Measurements from ENCODE around the gene CTDSP1. TPM values are rescaled to one million over a fixed set of nuclear protein-coding genes. Genes with fewer than 3 reads are reported as not detected.

CTDSP1 gene
- total RNA-seq, 6 experiments from 2014 or later, result 55.1 to 95.9 (median 75.6) TPM

- TF ChIP-seq POLR2A (IDR thresholded peaks at IDR 0.05), result no peak
- no peak for TF ChIP-seq CTCF (IDR thresholded peaks at IDR 0.05)
- H3K9me3 ChIP-seq, result no peaks in the 10 kb centered on the region
- no peaks in the 10 kb centered on the region for H3K4me1 ChIP-seq
- ATAC-seq (no peak), DNase-seq (peak in 1 of 3 donors; percentile 41)
- intact Hi-C loops (cut with DNase I), result no loop called here
- WGBS (ENCODE audit: insufficient coverage, low coverage, low lambda C conversion rate, missing lambda C conversion rate), result 34% methylated on average over 2 of the region's 11 CpGs
- no peak overlapping the region for H3K27ac ChIP-seq
- H3K27me3 ChIP-seq, result no peaks in the 10 kb centered on the region
- no peak overlapping the region for H3K4me3 ChIP-seq
- H3K36me3 ChIP-seq, result peaks cover 0 to 15% (median 6%) of the 10 kb centered on the region in 4 donors
Measured at GRCh38 chr2:218427741-218428140, 28.1 kb downstream of the CTDSP1 start.

GRCh38 chr2:218428846-218429558 lies 29.3 kb downstream of the CTDSP1 start:
- H3K27me3 ChIP-seq, result no peaks in the 10 kb centered on the region
- 85% methylated on average over 5 of the region's 24 CpGs for WGBS (ENCODE audit: insufficient coverage, low coverage, low lambda C conversion rate, missing lambda C conversion rate)
- no peak overlapping the region for H3K27ac ChIP-seq
- no peaks in the 10 kb centered on the region for H3K9me3 ChIP-seq
- H3K4me1 ChIP-seq, result no peaks in the 10 kb centered on the region
- H3K4me3 ChIP-seq, result no peak overlapping the region
- peak in 1 of 3 donors; percentile 38 for DNase-seq
- intact Hi-C loops (cut with DNase I), result no loop called here
- ATAC-seq, result no peak
- no peak for TF ChIP-seq CTCF (IDR thresholded peaks at IDR 0.05)
- no peak for TF ChIP-seq POLR2A (IDR thresholded peaks at IDR 0.05)
- H3K36me3 ChIP-seq, result peaks cover 0 to 18% (median 6%) of the 10 kb centered on the region in 4 donors

- Histone ChIP-seq H3K4me3 (no peak overlapping the region), H3K4me1 (peaks cover 0 to 5% (median 0%) of the 10 kb centered on the region in 4 donors), H3K27ac (no peak overlapping the region), H3K36me3 (peaks cover 0 to 18% (median 6%) of the 10 kb centered on the region in 4 donors), H3K27me3 (no peaks in the 10 kb centered on the region), H3K9me3 (no peaks in the 10 kb centered on the region)
- no peak for TF ChIP-seq CTCF (IDR thresholded peaks at IDR 0.05)
- TF ChIP-seq POLR2A (IDR thresholded peaks at IDR 0.05), result no peak
- DNase-seq (peak in 1 of 3 donors; percentile 48), ATAC-seq (peak in 1 of 4 donors; percentile 21)
- WGBS (ENCODE audit: insufficient coverage, low coverage, low lambda C conversion rate, missing lambda C conversion rate), result 67% methylated on average over 5 of the region's 9 CpGs
- intact Hi-C loops (cut with DNase I), result no loop called here
Measured at GRCh38 chr2:218429911-218430692, 30.4 kb downstream of the CTDSP1 start.

GRCh38 chr2:218430721-218431120 lies 31.1 kb downstream of the CTDSP1 start:
- H3K36me3 ChIP-seq, result peaks cover 0 to 11% (median 6%) of the 10 kb centered on the region in 4 donors

More at GRCh38 chr2:218430721-218431120, 31.1 kb downstream of the CTDSP1 start:
- no peaks in the 10 kb centered on the region for H3K9me3 ChIP-seq
- no peak overlapping the region for H3K27ac ChIP-seq
- H3K4me1 ChIP-seq, result peaks cover 0 to 5% (median 0%) of the 10 kb centered on the region in 4 donors
- DNase-seq (peak in 1 of 3 donors; percentile 31), ATAC-seq (no peak)
- intact Hi-C loops (cut with DNase I), result no loop called here
- WGBS (ENCODE audit: insufficient coverage, low coverage, low lambda C conversion rate, missing lambda C conversion rate), result 80% methylated on average over 1 of the region's 11 CpGs
- H3K27me3 ChIP-seq, result no peaks in the 10 kb centered on the region
- TF ChIP-seq POLR2A (IDR thresholded peaks at IDR 0.05) (no peak), CTCF (IDR thresholded peaks at IDR 0.05) (no peak)
- no peak overlapping the region for H3K4me3 ChIP-seq

Data from right lobe of liver (tissue), 6 donors.